Stimulated activated CD4-positive, alpha-beta T cell treated with anti-CD3 and anti-CD28 coated beads, Interleukin-15, amount 100 ng/mL, for 24 hours (primary cell): ENCODE results near the gene ABL1.

Source experiments
- DNase-seq: peaks from one replicate; pipeline ENCODE4 v3.0.0-alpha.2; 2020

ABL1 gene

GRCh38 chr9:130934702-130935647 is 99.9 kb downstream of the ABL1 start:
- DNase-seq = no peak

GRCh38 chr9:130935648-130936271 is 100.7 kb downstream of the ABL1 start:
- no peak for DNase-seq

DNA sequence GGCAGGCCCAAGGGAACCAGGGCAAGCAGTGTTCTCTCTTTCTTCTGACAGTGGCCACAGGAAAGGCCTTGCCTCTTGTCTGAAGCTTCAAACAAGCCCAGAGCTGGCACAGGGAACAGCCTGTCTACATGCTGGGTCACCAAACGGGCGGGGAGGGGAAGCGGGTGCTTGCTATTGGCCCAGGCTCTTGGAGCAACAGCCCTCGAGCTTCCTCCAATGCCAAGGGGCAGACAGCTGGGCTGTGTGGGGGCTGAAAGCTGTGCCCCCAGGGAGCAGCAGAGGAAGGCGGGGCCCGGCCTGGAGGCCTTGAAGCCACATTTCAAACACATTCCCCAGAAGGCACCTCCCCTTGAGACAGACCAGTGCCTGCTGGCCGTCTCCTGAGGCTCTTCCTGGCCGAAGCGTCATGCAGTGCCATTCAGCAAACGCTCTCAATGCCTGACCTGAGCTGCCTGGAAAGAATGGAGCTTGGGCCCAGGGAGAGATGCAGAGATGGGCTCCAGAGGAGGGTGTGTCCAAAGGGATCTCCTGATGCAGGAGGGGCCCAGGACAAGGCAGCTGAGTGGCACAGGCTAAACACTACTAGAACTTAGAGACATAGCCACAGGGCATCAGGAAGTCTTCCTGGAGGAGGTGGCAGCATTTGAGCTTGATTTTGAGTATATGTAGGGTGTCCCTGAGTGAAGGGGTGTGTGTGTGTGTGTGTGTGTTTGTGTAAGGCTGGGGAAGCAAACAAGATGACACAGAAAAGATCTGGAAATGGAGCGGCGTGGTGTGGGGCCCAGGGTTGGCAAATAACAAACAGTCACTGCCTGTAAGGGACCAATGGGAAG is 101.4 kb downstream of the ABL1 start:
- DNase-seq = no peak
